Tibial nerve (tissue), 3 donors: ENCODE results near the gene GAK.

Experiments
- CTCF ChIP-seq, 5 experiments: fragments of 200-600 bp in 3 of 5; fragments of 450-650 bp in 2 of 5; sonication (generic) in 3 of 5; IDR thresholded peaks; one replicate each; pipeline ENCODE4 v1.5.1; 2016 to 2019; ENCODE audit warnings: antibody characterized with exemption in 5 of 5, mild to moderate bottlenecking in 3 of 5, moderate library complexity in 2 of 5
- POLR2A ChIP-seq, 2 donors: fragments of 450-650 bp; IDR thresholded peaks; one replicate each; pipeline ENCODE4 v1.6.1; 2017; ENCODE audit warnings: antibody characterized with exemption in 2 of 2, mild to moderate bottlenecking in 2 of 2, moderate library complexity in 2 of 2

- TF ChIP-seq POLR2A (IDR thresholded peaks at IDR 0.05) (no peak), CTCF (IDR thresholded peaks at IDR 0.05) (no peak)
Measured at GRCh38 chr4:959338-960139, 27.4 kb upstream of the GAK start.
